ENCODE data around the gene MYO15A.

The MYO15A gene

DNA sequence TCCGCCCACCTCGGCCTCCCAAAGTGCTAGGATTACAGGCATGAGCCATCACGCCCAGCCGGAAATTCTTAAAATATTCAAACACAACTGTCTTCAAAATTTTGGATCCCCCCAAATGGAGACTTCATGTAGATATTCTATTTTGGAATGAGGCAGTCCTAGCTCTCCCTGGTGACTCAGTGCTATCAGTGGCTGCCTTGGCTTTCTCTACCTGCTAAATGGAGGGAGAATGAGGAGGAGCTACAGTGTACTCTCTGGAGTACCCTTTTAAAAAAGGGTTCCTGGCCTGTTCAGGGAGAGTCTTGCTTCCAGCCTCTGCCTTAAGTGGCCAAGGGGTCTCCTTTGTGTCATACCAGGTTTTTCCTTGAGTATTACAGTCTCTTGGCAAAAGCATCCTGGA lies 85.8 kb downstream of the MYO15A start:
- peaks cover 83% of the 10 kb centered on the region for H4K20me1 ChIP-seq (ENCODE audit: insufficient read depth, low read length)
- H2AFZ ChIP-seq (ENCODE audit: low read depth, low read length): no peak overlapping the region
- DNase-seq (no peak), ATAC-seq (ENCODE audit: insufficient read depth, low read depth) (no peak)
- H3K4me2 ChIP-seq (ENCODE audit: insufficient read depth, low read length): no peak overlapping the region
- no peak overlapping the region for H3K4me3 ChIP-seq (ENCODE audit: low read depth in 1 of 2, low read length in 2 of 2)
- peaks cover 97% of the 10 kb centered on the region for H3K79me2 ChIP-seq (ENCODE audit: insufficient read depth, low read length)
- H3K27me3 ChIP-seq (ENCODE audit: insufficient read depth, low read length, poor library complexity): no peaks in the 10 kb centered on the region
- H3K9me3 ChIP-seq (ENCODE audit: insufficient read depth, low read length, severe bottlenecking): no peaks in the 10 kb centered on the region
- H3K27ac ChIP-seq (ENCODE audit: low read length): no peak overlapping the region
- TF ChIP-seq, protein P1, sequence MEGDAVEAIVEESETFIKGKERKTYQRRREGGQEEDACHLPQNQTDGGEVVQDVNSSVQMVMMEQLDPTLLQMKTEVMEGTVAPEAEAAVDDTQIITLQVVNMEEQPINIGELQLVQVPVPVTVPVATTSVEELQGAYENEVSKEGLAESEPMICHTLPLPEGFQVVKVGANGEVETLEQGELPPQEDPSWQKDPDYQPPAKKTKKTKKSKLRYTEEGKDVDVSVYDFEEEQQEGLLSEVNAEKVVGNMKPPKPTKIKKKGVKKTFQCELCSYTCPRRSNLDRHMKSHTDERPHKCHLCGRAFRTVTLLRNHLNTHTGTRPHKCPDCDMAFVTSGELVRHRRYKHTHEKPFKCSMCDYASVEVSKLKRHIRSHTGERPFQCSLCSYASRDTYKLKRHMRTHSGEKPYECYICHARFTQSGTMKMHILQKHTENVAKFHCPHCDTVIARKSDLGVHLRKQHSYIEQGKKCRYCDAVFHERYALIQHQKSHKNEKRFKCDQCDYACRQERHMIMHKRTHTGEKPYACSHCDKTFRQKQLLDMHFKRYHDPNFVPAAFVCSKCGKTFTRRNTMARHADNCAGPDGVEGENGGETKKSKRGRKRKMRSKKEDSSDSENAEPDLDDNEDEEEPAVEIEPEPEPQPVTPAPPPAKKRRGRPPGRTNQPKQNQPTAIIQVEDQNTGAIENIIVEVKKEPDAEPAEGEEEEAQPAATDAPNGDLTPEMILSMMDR (IDR thresholded peaks at IDR 0.05; ENCODE audit: borderline replicate concordance, extremely low read depth, low read length, poor library complexity, severe bottlenecking): no peak
- TF ChIP-seq EZH2 (IDR thresholded peaks at IDR 0.05; ENCODE audit: borderline replicate concordance, low read depth, low read length, severe bottlenecking): no peak
- H3K36me3 ChIP-seq (ENCODE audit: insufficient read depth, low read length): peaks cover 91% of the 10 kb centered on the region
- H3K9ac ChIP-seq (ENCODE audit: low read depth, low read length): no peak overlapping the region
- H3K4me1 ChIP-seq (ENCODE audit: insufficient read depth, low read length): peaks cover 18% of the 10 kb centered on the region

- Histone ChIP-seq H3K9ac (ENCODE audit: low read depth, low read length) (no peak overlapping the region), H4K20me1 (ENCODE audit: insufficient read depth, low read length) (peaks cover 83% of the 10 kb centered on the region), H3K27me3 (ENCODE audit: insufficient read depth, low read length, poor library complexity) (no peaks in the 10 kb centered on the region), H2AFZ (ENCODE audit: low read depth, low read length) (no peak overlapping the region), H3K79me2 (ENCODE audit: insufficient read depth, low read length) (peaks cover 97% of the 10 kb centered on the region), H3K4me3 (ENCODE audit: low read depth in 1 of 2, low read length in 2 of 2) (no peak overlapping the region), H3K4me2 (ENCODE audit: insufficient read depth, low read length) (no peak overlapping the region), H3K9me3 (ENCODE audit: insufficient read depth, low read length, severe bottlenecking) (no peaks in the 10 kb centered on the region), H3K4me1 (ENCODE audit: insufficient read depth, low read length) (peaks cover 14% of the 10 kb centered on the region), H3K27ac (ENCODE audit: low read length) (no peak overlapping the region), H3K36me3 (ENCODE audit: insufficient read depth, low read length) (peaks cover 91% of the 10 kb centered on the region)
- TF ChIP-seq, protein P1 (IDR thresholded peaks at IDR 0.05; ENCODE audit: borderline replicate concordance, extremely low read depth, low read length, poor library complexity, severe bottlenecking): no peak
- DNase-seq: no peak
- no peak for ATAC-seq (ENCODE audit: insufficient read depth, low read depth)
Observed at GRCh38 chr17:18194804-18195203, 86.2 kb downstream of the MYO15A start.

DNA sequence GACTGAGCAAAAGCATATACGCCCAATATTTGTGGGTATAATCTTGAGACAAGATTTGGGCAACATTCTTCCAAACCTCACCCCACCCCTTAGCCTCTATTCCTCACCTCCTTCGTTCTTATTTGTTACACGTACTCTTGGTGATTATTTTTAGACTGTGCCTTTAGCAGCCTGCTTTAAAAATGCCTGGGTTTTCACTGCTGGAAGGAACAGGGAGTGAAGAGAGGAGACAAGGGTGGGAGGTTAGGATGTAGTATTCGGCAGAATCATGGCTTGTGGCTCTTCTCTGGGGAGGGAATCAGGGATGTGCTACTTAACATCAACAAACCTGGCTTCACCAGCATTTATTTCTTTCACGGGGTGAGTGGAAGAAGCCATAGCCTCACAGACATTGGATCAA lies 86.7 kb downstream of the MYO15A start:
- H3K4me2 ChIP-seq (ENCODE audit: insufficient read depth, low read length): no peak overlapping the region
- ATAC-seq (ENCODE audit: insufficient read depth, low read depth): no peak
- peaks cover 11% of the 10 kb centered on the region for H3K4me1 ChIP-seq (ENCODE audit: insufficient read depth, low read length)
- H3K27me3 ChIP-seq (ENCODE audit: insufficient read depth, low read length, poor library complexity): no peaks in the 10 kb centered on the region
- H3K27ac ChIP-seq (ENCODE audit: low read length): no peak overlapping the region
- no peak overlapping the region for H3K4me3 ChIP-seq (ENCODE audit: low read depth in 1 of 2, low read length in 2 of 2)
- H3K9ac ChIP-seq (ENCODE audit: low read depth, low read length): no peak overlapping the region
- peaks cover 97% of the 10 kb centered on the region for H3K79me2 ChIP-seq (ENCODE audit: insufficient read depth, low read length)
- peaks cover 83% of the 10 kb centered on the region for H4K20me1 ChIP-seq (ENCODE audit: insufficient read depth, low read length)
- no peak for TF ChIP-seq EZH2 (IDR thresholded peaks at IDR 0.05; ENCODE audit: borderline replicate concordance, low read depth, low read length, severe bottlenecking)
- TF ChIP-seq, protein P1 (IDR thresholded peaks at IDR 0.05; ENCODE audit: borderline replicate concordance, extremely low read depth, low read length, poor library complexity, severe bottlenecking): no peak
- peaks cover 89% of the 10 kb centered on the region for H3K36me3 ChIP-seq (ENCODE audit: insufficient read depth, low read length)
- no peaks in the 10 kb centered on the region for H3K9me3 ChIP-seq (ENCODE audit: insufficient read depth, low read length, severe bottlenecking)
- no peak overlapping the region for H2AFZ ChIP-seq (ENCODE audit: low read depth, low read length)
- DNase-seq: no peak
